HG03064 (cell line): ENCODE data around the gene GRK1.

ENCODE experiments used
- ATAC-seq: cut with Tn5 transposase; IDR thresholded peaks from one replicate; pipeline ENCODE4 v1.9.1; 2021; ENCODE audit warnings: low read depth; ENCODE audit not compliant: unreplicated experiment

The GRK1 gene

GRCh38 chr13:113647351-113648215, 19.4 kb upstream of the GRK1 start:
- ATAC-seq: no peak

GRCh38 chr13:113648216-113648610, 18.8 kb upstream of the GRK1 start:
- ATAC-seq: no peak

DNA sequence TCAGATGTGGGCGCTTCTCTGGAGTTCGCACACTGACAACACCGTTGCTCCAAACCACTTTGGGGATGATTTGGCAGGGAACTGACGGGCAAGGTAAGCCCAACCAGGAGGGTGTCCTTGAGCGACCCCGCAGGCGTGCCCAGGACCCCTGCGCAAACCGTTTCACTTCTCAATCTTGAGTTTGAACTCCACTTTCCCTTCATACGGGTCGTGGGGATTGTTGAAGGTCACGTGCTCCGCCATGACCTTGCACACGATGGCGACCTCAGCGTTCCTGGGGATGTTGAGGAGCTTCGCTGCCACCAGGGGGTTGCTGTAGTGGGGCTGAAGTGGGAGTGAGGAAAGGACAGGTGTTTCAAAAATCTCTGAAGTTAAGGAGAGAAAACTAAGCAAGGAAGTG, 17.8 kb upstream of the GRK1 start:
- no peak for ATAC-seq

DNA sequence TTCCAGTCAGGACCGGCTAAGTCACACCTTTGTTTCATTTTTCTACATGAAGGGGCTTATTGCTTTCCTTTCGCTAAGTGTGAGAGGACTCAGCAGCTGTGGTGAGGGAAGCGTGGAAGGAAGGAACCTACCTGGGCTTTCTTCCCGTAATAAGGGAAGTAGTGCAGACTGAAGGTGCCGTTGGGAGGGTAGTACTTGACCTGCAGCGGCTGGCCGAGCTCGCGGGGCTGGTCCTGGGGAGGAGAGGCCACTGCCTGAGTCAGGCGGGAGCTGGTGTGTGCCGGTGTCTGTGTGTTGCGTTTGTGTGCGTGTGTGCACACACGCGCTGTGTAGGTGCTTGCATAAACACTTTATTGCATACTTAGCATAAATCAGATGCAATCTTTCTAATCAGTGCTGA, 16.7 kb upstream of the GRK1 start:
- ATAC-seq: no peak

- no peak for ATAC-seq
These were observed 16.3 kb upstream of the GRK1 start for GRCh38 chr13:113650731-113651148.

- ATAC-seq: no peak
These were observed 15.3 kb upstream of the GRK1 start for GRCh38 chr13:113651511-113652403.

DNA sequence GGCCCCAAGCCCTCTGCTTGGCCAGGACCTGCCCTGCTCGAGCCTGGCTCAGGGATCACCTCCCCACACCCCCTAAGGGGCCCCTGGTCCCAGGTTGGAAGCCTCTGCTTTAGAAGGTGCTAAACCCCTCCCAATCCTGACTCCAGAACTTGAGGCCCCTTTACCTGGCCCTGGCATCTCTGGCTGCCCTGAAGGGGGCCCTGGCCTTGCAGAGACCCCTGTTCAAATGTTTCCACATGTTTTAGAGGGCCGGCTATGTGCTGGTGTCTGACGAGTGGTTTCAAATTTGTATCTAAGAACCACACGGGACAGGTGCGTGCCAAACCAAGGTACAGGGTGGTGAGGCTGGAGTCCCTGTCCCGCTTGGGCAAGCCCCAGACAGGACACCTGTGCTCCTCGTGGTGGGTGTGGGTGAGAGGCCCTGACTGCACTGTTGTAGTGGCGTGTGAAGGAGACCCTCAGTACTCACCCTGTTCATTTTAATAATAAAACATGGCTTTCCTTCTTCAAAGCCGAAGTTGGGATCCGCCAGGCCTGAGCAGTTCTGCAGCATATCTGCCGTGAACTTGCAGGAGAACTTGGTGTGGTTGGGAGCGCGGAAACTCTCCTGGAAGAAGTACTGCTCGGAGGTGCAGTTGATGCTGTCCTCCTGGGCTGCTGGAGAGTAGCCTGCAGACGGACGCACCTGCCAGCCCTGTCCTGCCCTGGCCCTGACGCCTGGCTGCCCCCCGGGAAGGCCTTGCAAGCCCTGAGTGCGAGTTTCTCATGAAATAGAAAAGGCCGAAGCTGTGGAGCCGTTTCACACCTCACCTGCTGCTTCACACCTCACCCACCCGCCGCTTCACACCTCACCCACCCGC, 14.4 kb upstream of the GRK1 start:
- no peak for ATAC-seq

GRCh38 chr13:113653264-113654174, 13.5 kb upstream of the GRK1 start:
- no peak for ATAC-seq

DNA sequence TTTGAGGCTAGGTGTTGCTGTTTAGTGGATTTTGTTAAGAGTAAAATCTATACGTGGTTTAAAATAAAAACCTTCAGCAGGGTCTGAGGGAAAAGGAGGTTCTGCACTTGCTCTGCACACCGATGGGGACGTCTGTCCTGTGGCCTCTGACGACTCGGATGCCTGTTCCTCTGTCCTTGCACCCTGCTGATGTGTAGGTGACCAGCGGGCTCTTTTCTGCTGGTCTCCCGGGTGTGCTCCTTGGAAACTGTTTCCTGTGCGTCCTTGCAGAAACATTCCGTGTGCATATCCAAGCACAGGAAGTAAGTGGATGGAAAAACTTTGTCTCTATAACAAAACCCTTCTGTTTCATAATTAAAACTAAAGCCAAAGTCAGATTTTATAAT, 12.9 kb upstream of the GRK1 start:
- no peak for ATAC-seq

GRCh38 chr13:113654591-113655345, 12.3 kb upstream of the GRK1 start:
- ATAC-seq: no peak

DNA sequence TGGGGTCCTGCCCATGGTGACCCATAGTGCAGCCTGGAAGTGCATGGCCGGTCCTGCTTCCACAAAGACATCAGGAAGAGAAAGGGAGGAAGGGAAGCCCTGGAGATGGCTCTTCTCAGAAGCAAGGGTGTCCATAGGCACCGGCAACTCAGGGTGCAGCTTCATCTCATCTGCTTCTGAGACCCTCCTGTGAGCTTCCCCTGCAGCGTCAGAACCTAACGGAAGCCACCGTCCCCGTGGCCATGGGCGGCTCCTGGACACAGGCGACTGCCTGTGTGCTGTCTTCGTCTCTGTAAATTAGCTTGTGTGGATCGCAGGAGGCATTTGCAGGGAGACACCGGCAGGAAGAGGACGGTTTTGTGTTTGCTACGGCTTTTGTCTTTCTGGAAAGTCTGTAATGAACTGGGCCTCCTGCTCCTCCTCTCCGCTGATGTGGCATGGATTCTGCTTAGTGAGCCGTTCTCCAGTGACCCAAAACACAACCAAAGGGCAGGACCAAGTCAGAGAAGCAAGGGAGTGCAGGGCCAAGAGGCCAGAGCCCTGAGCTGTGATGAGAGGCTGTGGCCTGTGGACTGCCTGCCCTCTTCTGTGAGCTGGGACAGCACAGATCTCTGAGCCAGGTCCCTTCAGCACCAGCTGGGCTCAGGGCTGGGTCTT, 11.5 kb upstream of the GRK1 start:
- ATAC-seq: no peak

DNA sequence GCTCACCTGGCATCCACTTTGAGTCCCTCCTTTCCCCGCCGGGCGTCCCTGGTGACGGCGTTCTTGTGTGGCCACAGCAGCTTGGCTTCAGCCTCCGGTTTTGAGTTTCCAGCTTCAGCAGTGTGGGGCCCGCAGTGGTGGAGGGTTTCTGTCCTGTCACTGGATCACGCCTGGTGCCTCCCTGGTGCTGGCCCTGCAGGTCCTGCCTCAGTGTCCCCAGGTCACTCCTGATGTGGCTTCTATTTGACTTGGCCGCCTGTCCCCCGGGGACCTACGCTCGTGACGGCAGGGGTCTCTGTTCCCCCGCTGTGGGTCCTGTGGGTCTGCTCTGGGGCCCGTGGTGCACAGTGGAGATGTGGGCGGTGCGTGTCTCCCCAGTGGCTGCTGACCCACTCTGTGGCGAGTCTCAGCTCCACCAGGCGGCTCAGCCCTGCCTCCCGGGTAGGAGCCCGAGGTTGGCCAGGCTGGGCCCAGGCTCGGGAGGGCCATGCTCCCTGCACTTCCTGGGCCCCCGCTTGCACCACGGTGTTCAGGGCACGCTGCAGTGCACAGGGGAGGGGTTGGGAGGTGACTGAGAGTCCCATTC, 10.9 kb upstream of the GRK1 start:
- no peak for ATAC-seq

DNA sequence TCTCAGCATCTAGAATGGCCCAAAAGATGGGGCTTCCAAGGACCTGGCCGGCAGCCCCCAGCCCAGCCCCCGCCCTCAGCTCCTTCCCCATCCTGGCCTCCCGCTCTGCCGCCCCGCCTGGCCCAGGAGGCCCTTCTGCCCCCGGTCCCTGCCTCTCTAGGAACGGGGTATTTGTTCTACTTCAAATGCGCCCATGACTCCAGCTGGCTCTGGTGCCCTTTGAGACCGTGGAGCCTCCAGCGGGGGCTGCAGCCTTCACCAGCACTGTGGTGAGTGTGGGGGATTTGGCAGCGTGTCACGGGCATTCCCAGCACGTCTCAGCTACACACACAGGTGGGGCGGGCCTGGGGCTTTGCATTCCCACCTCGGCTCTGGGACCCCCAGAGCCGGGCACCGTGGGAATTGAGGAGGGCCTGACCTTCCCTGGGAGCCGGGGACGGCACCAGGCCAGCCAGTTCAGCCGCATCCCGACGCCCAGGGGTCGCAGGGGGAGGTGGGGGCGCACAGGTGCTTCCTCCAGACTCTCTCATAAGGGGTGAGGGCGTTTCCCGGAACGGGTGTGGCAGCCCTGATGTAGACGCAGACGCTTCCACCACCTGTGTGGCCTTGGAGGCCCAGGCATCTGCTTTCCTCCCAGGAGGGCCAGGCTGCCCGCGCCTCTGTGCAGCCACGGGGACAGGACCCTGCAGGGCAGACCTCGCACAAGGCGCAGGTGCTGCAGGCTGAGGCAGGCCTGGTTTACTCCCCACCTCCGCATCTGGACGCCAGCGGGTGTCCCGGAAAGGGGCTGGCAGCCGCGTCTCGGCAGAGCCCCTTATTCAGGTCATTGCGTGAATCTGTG, 10.0 kb upstream of the GRK1 start:
- ATAC-seq: no peak

GRCh38 chr13:113657851-113658741, 8.9 kb upstream of the GRK1 start, which contains the start of gene ATP4B:
Gene ATP4B (minus strand): TSS chr13:113658198. CDS start chr13:113658144, 54 bp downstream.
- no peak for ATAC-seq

DNA sequence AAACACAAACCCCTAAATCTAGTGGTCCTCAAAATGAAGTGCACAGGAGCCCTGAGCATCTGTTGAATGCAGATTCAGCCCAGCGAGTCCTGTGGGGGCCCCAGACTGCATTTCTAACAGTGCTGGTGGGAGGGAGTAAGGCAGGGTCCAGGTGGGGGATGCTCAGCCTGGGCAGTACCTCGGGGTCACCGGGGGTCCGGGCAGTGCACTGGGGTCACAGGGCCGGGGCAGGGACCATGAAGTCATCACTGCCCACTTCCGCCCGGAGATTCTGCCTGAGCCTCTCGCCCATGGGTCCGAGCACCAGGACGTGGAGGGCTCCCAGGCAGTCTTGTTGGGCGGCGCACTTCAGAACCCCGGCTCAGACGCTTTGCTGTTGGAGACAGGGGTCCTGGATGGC, 8.2 kb upstream of the GRK1 start:
- no peak for ATAC-seq

DNA sequence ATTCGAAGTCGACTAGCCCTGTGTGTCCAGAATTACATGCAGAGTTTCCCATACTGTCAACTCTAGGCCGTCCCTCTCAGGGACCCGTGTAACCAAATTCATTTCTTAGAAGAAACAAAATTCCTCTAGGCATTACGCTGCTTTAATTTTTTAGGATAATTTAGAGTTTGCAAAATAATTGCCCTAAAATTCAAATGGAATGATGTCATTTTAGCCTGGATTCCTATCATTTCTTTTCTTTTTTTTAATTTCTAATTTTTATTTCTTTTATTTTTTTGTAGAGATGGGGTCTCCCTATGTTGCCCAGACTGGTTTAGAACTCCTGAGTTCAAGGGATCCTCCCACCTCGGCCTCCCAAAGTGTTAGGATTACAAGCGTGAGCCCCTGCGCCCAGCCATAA, 7.7 kb upstream of the GRK1 start:
- ATAC-seq: no peak
